ENCODE results near the gene GSE1. TPM values are rescaled to one million over a fixed set of nuclear protein-coding genes. Genes with fewer than 3 reads are reported as not detected.

The GSE1 gene
- total RNA-seq, 1 donor from 2014 or later: 87.2 TPM

DNA sequence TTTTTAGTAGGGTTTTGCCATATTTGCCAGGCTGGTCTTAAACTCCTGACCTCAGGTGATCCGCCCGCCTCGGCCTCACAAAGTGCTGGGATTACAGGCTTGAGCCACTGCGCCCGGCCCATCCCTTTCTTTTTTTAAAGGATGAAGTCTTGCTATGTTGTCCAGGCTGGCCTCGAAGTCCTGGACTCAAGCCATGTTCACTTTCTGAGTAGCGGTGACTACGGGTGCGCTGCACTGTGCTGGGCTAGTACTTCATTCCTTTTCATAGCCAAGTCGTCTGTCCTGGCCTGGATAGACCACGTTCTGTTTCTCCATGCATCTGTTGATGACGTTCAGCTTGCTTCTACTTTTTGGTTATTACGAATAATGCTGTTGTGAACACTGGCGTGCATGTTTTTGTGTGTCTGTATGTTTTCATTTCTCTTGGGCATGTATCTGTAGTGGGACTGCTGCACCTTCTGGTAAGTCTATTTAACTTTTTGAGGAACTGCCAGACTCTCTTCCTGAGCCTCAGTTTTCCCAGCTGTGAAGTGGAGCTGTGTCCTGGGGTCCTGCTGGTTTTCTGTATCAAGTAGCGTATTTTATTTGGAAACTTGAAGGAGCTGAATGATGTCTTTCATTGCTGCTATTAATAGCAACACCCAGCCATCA is 40.0 kb upstream of the GSE1 start:
- Histone ChIP-seq H3K27ac (peak overlapping the region; percentile 27), H3K9me3 (no peaks in the 10 kb centered on the region), H3K36me3 (no peaks in the 10 kb centered on the region), H3K4me3 (no peak overlapping the region), H3K27me3 (no peaks in the 10 kb centered on the region), H3K4me1 (peaks cover 78% of the 10 kb centered on the region)
- ATAC-seq (no peak), DNase-seq (no peak)
- intact Hi-C loops (cut with DNase I): no loop called here
- TF ChIP-seq, protein P1, sequence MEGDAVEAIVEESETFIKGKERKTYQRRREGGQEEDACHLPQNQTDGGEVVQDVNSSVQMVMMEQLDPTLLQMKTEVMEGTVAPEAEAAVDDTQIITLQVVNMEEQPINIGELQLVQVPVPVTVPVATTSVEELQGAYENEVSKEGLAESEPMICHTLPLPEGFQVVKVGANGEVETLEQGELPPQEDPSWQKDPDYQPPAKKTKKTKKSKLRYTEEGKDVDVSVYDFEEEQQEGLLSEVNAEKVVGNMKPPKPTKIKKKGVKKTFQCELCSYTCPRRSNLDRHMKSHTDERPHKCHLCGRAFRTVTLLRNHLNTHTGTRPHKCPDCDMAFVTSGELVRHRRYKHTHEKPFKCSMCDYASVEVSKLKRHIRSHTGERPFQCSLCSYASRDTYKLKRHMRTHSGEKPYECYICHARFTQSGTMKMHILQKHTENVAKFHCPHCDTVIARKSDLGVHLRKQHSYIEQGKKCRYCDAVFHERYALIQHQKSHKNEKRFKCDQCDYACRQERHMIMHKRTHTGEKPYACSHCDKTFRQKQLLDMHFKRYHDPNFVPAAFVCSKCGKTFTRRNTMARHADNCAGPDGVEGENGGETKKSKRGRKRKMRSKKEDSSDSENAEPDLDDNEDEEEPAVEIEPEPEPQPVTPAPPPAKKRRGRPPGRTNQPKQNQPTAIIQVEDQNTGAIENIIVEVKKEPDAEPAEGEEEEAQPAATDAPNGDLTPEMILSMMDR (IDR thresholded peaks at IDR 0.05): no peak

DNA sequence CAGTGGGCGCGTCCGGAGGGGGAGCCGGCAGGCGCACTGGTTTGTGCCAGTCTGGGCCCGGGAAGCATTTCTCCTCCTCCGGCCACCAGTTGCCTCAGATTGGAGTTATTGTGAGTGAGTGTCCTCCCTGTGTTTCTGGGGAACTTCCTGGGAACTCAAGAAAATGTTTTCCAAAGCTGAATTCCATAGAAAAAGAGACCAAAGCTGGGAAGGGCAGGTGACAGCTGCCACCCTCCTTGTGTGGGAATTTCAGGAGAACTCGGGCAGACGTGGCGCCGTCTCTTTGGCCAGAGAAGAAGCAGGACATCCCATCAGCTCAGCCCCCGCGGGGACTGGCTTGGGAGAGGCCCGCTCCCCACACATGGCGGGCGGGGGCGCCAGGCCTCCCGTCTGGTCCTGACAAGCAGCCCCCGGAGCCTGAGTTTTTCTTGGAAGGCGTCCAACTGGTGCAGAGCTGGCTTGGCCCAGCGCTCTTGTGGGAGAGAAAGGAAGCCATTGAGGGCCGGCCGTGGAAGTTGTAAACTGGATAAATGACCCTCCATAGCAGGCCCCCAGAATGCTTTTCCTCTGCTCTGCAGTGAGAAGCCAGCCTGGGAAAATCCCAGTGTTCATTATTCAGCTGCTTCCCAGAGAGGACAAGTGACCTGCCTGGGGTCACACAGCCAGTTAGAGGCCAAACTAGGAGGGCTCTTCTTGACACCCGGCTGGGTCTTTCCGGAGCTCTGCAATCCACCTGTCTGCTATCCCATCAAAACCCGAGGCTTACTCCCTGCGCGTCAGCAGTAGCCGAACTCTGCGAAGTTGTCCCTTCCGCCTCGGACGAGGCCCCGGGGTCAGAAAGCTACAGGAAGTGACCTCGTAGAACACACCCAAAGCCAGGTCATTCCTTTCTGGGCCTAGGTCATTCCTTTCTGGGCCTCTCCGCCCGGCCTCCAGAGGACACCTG is 39.2 kb upstream of the GSE1 start:
- no peak for ATAC-seq
- DNase-seq: no peak
- intact Hi-C loops (cut with DNase I): no loop called here
- no peak overlapping the region for H3K4me3 ChIP-seq
- H3K4me1 ChIP-seq: peaks cover 71% of the 10 kb centered on the region
- no peaks in the 10 kb centered on the region for H3K27me3 ChIP-seq
- TF ChIP-seq, protein P1 (IDR thresholded peaks at IDR 0.05): no peak
- peak overlapping the region; percentile 27 for H3K27ac ChIP-seq
- H3K36me3 ChIP-seq: no peaks in the 10 kb centered on the region
- no peaks in the 10 kb centered on the region for H3K9me3 ChIP-seq

DNA sequence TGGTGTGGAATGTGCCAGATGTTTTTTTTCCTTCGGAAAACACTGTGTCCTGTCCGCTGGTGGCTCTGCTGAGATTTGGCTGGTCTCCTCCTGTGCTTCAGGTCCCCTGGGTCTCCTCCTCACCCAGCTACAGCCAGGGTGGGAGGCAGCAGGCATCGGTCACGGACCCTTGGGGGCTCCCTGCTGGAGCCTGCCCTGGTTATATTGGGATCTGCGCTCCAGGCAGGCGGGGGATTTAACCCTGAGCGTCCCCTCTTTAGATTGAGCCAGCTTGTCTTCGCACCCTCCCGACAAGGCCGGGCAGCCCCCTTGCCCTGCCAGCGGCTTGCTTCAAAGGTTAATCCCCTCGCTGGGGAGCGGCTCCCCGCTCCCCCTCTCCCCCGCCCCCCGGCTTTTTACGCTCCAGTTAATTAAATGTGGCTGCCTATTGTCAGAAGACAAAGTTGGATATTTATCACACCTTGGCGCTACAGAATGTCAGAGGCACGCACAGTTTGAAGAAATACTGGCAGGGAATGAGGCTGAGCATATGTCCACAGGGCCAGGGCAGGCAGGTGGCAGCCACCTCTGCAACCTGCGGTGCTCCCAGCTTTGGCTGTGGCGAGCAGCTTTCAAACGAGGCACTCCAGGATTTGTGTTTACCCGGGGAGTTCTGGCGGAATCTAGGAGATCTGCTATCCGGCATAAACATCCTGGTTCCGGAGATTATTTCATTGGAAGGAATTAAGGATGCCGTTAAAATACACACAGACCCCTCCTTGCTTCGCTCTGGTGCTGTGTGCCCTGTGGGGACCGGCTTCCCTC is 38.2 kb upstream of the GSE1 start:
- DNase-seq (no peak), ATAC-seq (no peak)
- H3K27ac ChIP-seq: peak overlapping the region; percentile 27
- peak overlapping the region; percentile 6 for H3K4me3 ChIP-seq
- H3K4me1 ChIP-seq: peaks cover 71% of the 10 kb centered on the region
- intact Hi-C loops (cut with DNase I): no loop called here
- TF ChIP-seq, protein P1 (IDR thresholded peaks at IDR 0.05): no peak
- no peaks in the 10 kb centered on the region for H3K36me3 ChIP-seq
- no peaks in the 10 kb centered on the region for H3K9me3 ChIP-seq
- no peaks in the 10 kb centered on the region for H3K27me3 ChIP-seq

DNA sequence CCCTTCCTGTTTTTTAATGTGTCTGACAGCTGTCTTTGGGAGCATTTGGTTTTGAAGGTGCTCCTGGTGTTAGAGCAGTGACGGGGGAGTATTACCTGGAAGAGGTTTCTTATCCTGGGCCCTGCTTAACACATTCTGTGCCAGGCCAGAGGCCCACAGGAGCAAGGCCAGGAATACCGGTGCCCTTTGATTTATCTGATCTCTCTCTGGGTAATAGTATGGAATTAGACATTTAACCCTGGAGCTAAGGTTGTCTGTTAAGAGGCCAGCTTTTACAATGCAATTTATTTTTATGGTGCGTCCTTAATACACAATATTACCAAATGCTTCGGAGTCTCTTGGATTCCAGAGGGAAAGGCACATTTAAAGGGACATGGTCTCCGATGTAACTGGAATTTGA is 37.2 kb upstream of the GSE1 start:
- Histone ChIP-seq H3K36me3 (no peaks in the 10 kb centered on the region), H3K27ac (no peak overlapping the region), H3K4me1 (peaks cover 70% of the 10 kb centered on the region), H3K4me3 (no peak overlapping the region), H3K9me3 (no peaks in the 10 kb centered on the region), H3K27me3 (no peaks in the 10 kb centered on the region)
- intact Hi-C loops (cut with DNase I): no loop called here
- TF ChIP-seq, protein P1 (IDR thresholded peaks at IDR 0.05): no peak
- no peak for DNase-seq
- no peak for ATAC-seq

DNA sequence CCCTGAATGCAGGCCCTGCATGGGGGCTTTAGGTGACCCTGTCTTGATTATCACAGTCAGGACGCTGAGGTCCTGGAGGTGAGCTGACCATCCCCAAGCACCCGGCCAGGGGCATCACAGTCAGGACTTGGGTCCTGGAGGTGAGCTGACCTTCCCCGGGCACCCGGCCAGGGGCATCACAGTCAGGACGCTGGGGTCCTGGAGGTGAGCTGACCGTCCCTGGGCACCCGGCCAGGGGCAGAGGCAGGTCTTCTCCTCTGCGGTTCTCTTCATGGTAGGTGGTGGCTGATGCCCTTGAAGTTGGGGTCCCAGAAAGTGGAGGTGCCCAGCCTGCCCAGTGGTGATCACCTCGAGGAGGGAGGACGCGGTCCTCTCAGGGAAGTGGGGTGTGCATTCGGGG is 36.2 kb upstream of the GSE1 start:
- Histone ChIP-seq H3K27me3 (no peaks in the 10 kb centered on the region), H3K9me3 (no peaks in the 10 kb centered on the region), H3K4me3 (no peak overlapping the region), H3K36me3 (no peaks in the 10 kb centered on the region), H3K4me1 (peaks cover 64% of the 10 kb centered on the region), H3K27ac (no peak overlapping the region)
- TF ChIP-seq, protein P1 (IDR thresholded peaks at IDR 0.05): no peak
- DNase-seq: no peak
- no peak for ATAC-seq
- intact Hi-C loops (cut with DNase I): no loop called here

Measured in upper lobe of right lung (tissue), 1 donor.